Erythroblast (primary cell): ENCODE data around the gene PIR.

Source experiments
- GATA1 ChIP-seq: IDR thresholded peaks from 2 replicates; pipeline ENCODE4 v1.6.1; 2011; ENCODE audit warnings: low read depth, mild to moderate bottlenecking, control low read depth, low read length, moderate library complexity
- POLR2A ChIP-seq: IDR thresholded peaks from 2 replicates; pipeline ENCODE4 v1.6.1; 2011; ENCODE audit warnings: mild to moderate bottlenecking, low read length

- TF ChIP-seq POLR2A, result no peak
- no peak for TF ChIP-seq GATA1
Measured at GRCh38 chrX:15497865-15498264, 4.7 kb upstream of the PIR start.
